Transverse colon (tissue), 4 donors: Measurements from ENCODE around the gene MT1B. TPM values are rescaled to one million over a fixed set of nuclear protein-coding genes. Genes with fewer than 3 reads are reported as not detected.
A peak's percentile ranks its signal among the peaks of the same experiment; 100 is the strongest.

ENCODE experiments used
- DNase-seq: peaks from one replicate; pipeline ENCODE4 v3.0.0-alpha.2; 2019
- H3K27ac ChIP-seq, 4 donors: fragments of 200-600 bp; sonication (generic); 2 replicates each; pipeline ENCODE4 v1.5.1; 2016 to 2018; ENCODE audit warnings: inconsistent platforms in 4 of 4
- H3K27me3 ChIP-seq: fragments of 200-600 bp; sonication (generic); 2 replicates; pipeline ENCODE4 v1.5.1; 2017; ENCODE audit warnings: inconsistent platforms
- H3K36me3 ChIP-seq, 4 donors: fragments of 200-600 bp; sonication (generic); 2 replicates each; pipeline ENCODE4 v1.5.1; 2017 to 2019; ENCODE audit warnings: inconsistent platforms in 4 of 4
- H3K4me1 ChIP-seq, 4 donors: fragments of 200-600 bp; sonication (generic); 2 replicates each; pipeline ENCODE4 v1.5.1; 2017 to 2020; ENCODE audit warnings: inconsistent platforms in 4 of 4
- H3K4me3 ChIP-seq, 4 donors: fragments of 200-600 bp; sonication (generic); 1 replicate in 1 of 4; 2 replicates in 3 of 4; pipeline versions ENCODE4 v1.5.1 to v1.6.1; 2017 to 2019; ENCODE audit warnings: inconsistent platforms in 4 of 4
- H3K9me3 ChIP-seq, 2 donors: fragments of 200-600 bp; sonication (generic); 2 replicates each; pipeline ENCODE4 v1.5.1; 2017 to 2019; ENCODE audit warnings: inconsistent platforms in 2 of 2
- CTCF ChIP-seq, 5 experiments: fragments of 200-600 bp in 3 of 5; fragments of 450-650 bp in 2 of 5; sonication (generic) in 3 of 5; IDR thresholded peaks; 1 replicate in 2 of 5; 2 replicates in 3 of 5; pipeline ENCODE4 v1.5.1; 2016 to 2017; ENCODE audit warnings: antibody characterized with exemption in 5 of 5, inconsistent platforms in 3 of 5, mild to moderate bottlenecking in 2 of 5, moderate library complexity in 1 of 5
- EP300 ChIP-seq: sonication (generic); formaldehyde crosslinking; IDR thresholded peaks from one replicate; pipeline ENCODE4 v1.6.1; 2017; ENCODE audit warnings: antibody characterized with exemption, low read depth
- POLR2A ChIP-seq: fragments of 450-650 bp; IDR thresholded peaks from one replicate; pipeline ENCODE4 v1.6.1; 2016; ENCODE audit warnings: antibody characterized with exemption, mild to moderate bottlenecking, moderate library complexity
- POLR2AphosphoS5 ChIP-seq, 3 donors: sonication (generic); formaldehyde crosslinking; IDR thresholded peaks; one replicate each; pipeline ENCODE4 v1.6.1; 2016; ENCODE audit warnings: antibody characterized with exemption in 3 of 3
- WGBS, 2 donors: methylation state at CpG; one replicate each; pipeline ENCODE4 v1.1.5; 2018; ENCODE audit warnings: low coverage in 1 of 2; 5-methylcytosine and 5-hydroxymethylcytosine counted together
- in situ Hi-C, 4 donors: fragments of 200-750 bp; cut with MboI; loops; one replicate each; pipeline versions ENCODE4 v1.15.0 to v1.15.1; 2017; ENCODE audit warnings: low sequenced_read_pairs in 3 of 4, low pct_ligation_motif_present in 1 of 4, low pct_unique_long_range_greater_than_20kb in 1 of 4
- intact Hi-C: fragments of 100-400 bp; cut with DNase I; formaldehyde crosslinking; loops from one replicate; pipeline ENCODE4 v1.15.1; 2023; ENCODE audit warnings: low total_unique reads
- total RNA-seq, 4 donors: library from RNA; depleted of rRNA; stranded (reverse); fragments of >200 nt; gene quantifications; one replicate each; pipeline ENCODE4 v1.1.0, GENCODE V29; 2016

The MT1B gene
- total RNA-seq, 4 donors from 2014 or later, result not detected

- H3K4me1 ChIP-seq, result peaks cover 3 to 20% (median 11%) of the 10 kb centered on the region in 4 donors
- WGBS, 2 donors, result 17 to 30% methylated on average over 1 to 8 of the region's 8 CpGs
- no peaks in the 10 kb centered on the region for H3K9me3 ChIP-seq
- no peaks in the 10 kb centered on the region for H3K27me3 ChIP-seq
- in situ Hi-C loops (no loop called here), intact Hi-C loops (loop anchor here (5.0 kb wide), 2 partner anchors 56 to 76 kb away; partner anchors contain the start of genes MT1E and MT2A)
- peak overlapping the region; percentile 79 to 87 (median 82) for H3K27ac ChIP-seq
- no peaks in the 10 kb centered on the region for H3K36me3 ChIP-seq
- no peak for TF ChIP-seq EP300
- TF ChIP-seq POLR2AphosphoS5 (IDR thresholded peaks at IDR 0.05), result no peak
- DNase-seq, result peak; percentile 20
- H3K4me3 ChIP-seq, result peak overlapping the region; percentile 43 to 79 (median 55)
Observed at GRCh38 chr16:56682703-56683397, 31.2 kb downstream of the MT1B start.

- intact Hi-C loops, result loop anchor here (5.0 kb wide), 2 partner anchors 56 to 76 kb away; partner anchors contain the start of genes MT1E and MT2A
- Histone ChIP-seq H3K36me3 (no peaks in the 10 kb centered on the region), H3K4me1 (peaks cover 3 to 20% (median 11%) of the 10 kb centered on the region in 4 donors), H3K27ac (peak overlapping the region in 3 of 4 donors; percentile 79 to 87 (median 83)), H3K4me3 (peak overlapping the region; percentile 43 to 79 (median 55)), H3K27me3 (no peaks in the 10 kb centered on the region), H3K9me3 (no peaks in the 10 kb centered on the region)
- no peak for DNase-seq
- in situ Hi-C loops, result no loop called here
- WGBS, 2 donors, result 65% methylated on average over 5 of the region's 5 CpGs; no CpG with 5 or more reads in 1 of the 2 donors
- TF ChIP-seq POLR2A, result no peak
- no peak for TF ChIP-seq EP300
- TF ChIP-seq POLR2AphosphoS5 (IDR thresholded peaks at IDR 0.05), result no peak
- TF ChIP-seq CTCF (IDR thresholded peaks at IDR 0.05), result no peak
Observed at GRCh38 chr16:56683424-56684172, 31.9 kb downstream of the MT1B start.

GRCh38 chr16:56684256-56684925 is 32.7 kb downstream of the MT1B start:
- Histone ChIP-seq H3K9me3 (no peaks in the 10 kb centered on the region), H3K27me3 (no peaks in the 10 kb centered on the region), H3K36me3 (no peaks in the 10 kb centered on the region), H3K4me1 (peaks cover 3 to 20% (median 11%) of the 10 kb centered on the region in 4 donors), H3K4me3 (peak overlapping the region in 1 of 4 donors; percentile 79), H3K27ac (peak overlapping the region in 2 of 4 donors; percentile 7 to 87)
- in situ Hi-C loops (no loop called here), intact Hi-C loops (loop anchor here (5.0 kb wide), 2 partner anchors 57 to 77 kb away; partner anchors contain the start of genes MT1E and MT2A)
- 79 to 95% methylated on average over 4 of the region's 4 CpGs for WGBS, 2 donors
- DNase-seq, result no peak
- TF ChIP-seq CTCF (IDR thresholded peaks at IDR 0.05) (no peak), POLR2A (no peak), POLR2AphosphoS5 (IDR thresholded peaks at IDR 0.05) (no peak), EP300 (no peak)

- H3K9me3 ChIP-seq, result no peaks in the 10 kb centered on the region
- H3K36me3 ChIP-seq, result no peaks in the 10 kb centered on the region
- peak overlapping the region in 2 of 4 donors; percentile 7 to 87 for H3K27ac ChIP-seq
- DNase-seq, result no peak
- intact Hi-C loops, result loop anchor here (5.0 kb wide), 2 partner anchors 58 to 78 kb away; partner anchors contain the start of genes MT1E and MT2A
- in situ Hi-C loops, result no loop called here
- TF ChIP-seq EP300, result no peak
- TF ChIP-seq POLR2AphosphoS5 (IDR thresholded peaks at IDR 0.05), result no peak
- no peak for TF ChIP-seq POLR2A
- TF ChIP-seq CTCF (IDR thresholded peaks at IDR 0.05), result no peak
- no peaks in the 10 kb centered on the region for H3K27me3 ChIP-seq
- no peak overlapping the region for H3K4me3 ChIP-seq
- 67 to 87% methylated on average over 1 to 4 of the region's 4 CpGs for WGBS, 2 donors
- H3K4me1 ChIP-seq, result peaks cover 3 to 20% (median 11%) of the 10 kb centered on the region in 4 donors
Observed at GRCh38 chr16:56684926-56685590, 33.4 kb downstream of the MT1B start.
